Measurements from ENCODE around the gene ALDH1A3. TPM values are rescaled to one million over a fixed set of nuclear protein-coding genes. Genes with fewer than 3 reads are reported as not detected.

ALDH1A3 gene
- 1 to 10 TPM in 1 of 5 donors, under 1 TPM in 2, not detected in 2; 0.26 to 1.2 (median 0.38) TPM for total RNA-seq
- total RNA-seq (2013) = not detected
- 0 to 1.1 (median 0) reads per million in 29 experiments for total RNA-seq

- POLR2A ChIA-PET = no interaction called here
- H3K4me3 ChIP-seq (ENCODE audit: control insufficient read depth in 1 of 2, extremely low read depth in 1 of 2, low read length in 1 of 2) = no peak within 1 kb of the TSS
- Mint-ChIP-seq H3K4me1 (peaks cover 9 to 13% (median 12%) of the 10 kb centered on the region in 3 donors), H3K27ac (no peak within 1 kb of the TSS), H3K27me3 (peaks cover 71 to 78% of the 10 kb centered on the region in 2 donors), H3K4me3 (peak within 1 kb of the TSS; percentile 65 to 71 (median 65)), H3K36me3 (no peaks in the 10 kb centered on the region), H3K9me3 (no peaks in the 10 kb centered on the region)
- H3K9me3 ChIP-seq = no peaks in the 10 kb centered on the region
- DNase-seq (no peak), ATAC-seq (replicated peaks in 1 of 4) (peak; percentile 45 to 60 (median 48))
- 3% methylated on average over 90 of the region's 93 CpGs for WGBS (ENCODE audit: insufficient coverage)
- peaks cover 16 to 52% of the 10 kb centered on the region in 2 experiments for H3K27me3 ChIP-seq (replicated peaks in 1 of 2; ENCODE audit: control insufficient read depth in 2 of 2, extremely low read depth in 1 of 2, insufficient read depth in 2 of 2, low read length in 1 of 2)
- CTCF ChIA-PET = no interaction called here
- no peak within 1 kb of the TSS for H3K27ac ChIP-seq (ENCODE audit: low read length)
- H3K4me1 ChIP-seq (ENCODE audit: control insufficient read depth in 1 of 2, extremely low read depth in 1 of 2, insufficient read depth in 2 of 2, low read length in 2 of 2) = peaks cover 0 to 5% of the 10 kb centered on the region in 2 experiments
- H3K36me3 ChIP-seq (ENCODE audit: control insufficient read depth in 2 of 2, extremely low read depth in 1 of 2, insufficient read depth in 1 of 2, low read length in 1 of 2) = no peaks in the 10 kb centered on the region
Measured at GRCh38 chr15:100879464-100880138, at the start of gene ALDH1A3. ALDH1A3 (plus strand) TSS chr15:100879831; CDS start chr15:100879908, 77 bp downstream.

- DNase-seq (no peak), ATAC-seq (replicated peaks in 1 of 4) (no peak)
- Histone ChIP-seq H3K9me3 (no peaks in the 10 kb centered on the region), H3K27me3 (replicated peaks in 1 of 2; ENCODE audit: control insufficient read depth in 2 of 2, extremely low read depth in 1 of 2, insufficient read depth in 2 of 2, low read length in 1 of 2) (peaks cover 0 to 18% of the 10 kb centered on the region in 2 experiments), H3K27ac (ENCODE audit: low read length) (no peak overlapping the region), H3K4me1 (ENCODE audit: control insufficient read depth in 1 of 2, extremely low read depth in 1 of 2, insufficient read depth in 2 of 2, low read length in 2 of 2) (no peaks in the 10 kb centered on the region), H3K4me3 (ENCODE audit: control insufficient read depth in 1 of 2, extremely low read depth in 1 of 2, low read length in 1 of 2) (no peak overlapping the region), H3K36me3 (ENCODE audit: control insufficient read depth in 2 of 2, extremely low read depth in 1 of 2, insufficient read depth in 1 of 2, low read length in 1 of 2) (no peaks in the 10 kb centered on the region)
- H3K9me3 Mint-ChIP-seq = peaks cover 0 to 4% (median 0%) of the 10 kb centered on the region in 3 donors
- H3K4me3 Mint-ChIP-seq = no peak overlapping the region
- 69% methylated on average over 3 of the region's 5 CpGs for WGBS (ENCODE audit: insufficient coverage)
- no peaks in the 10 kb centered on the region for H3K36me3 Mint-ChIP-seq
- no peaks in the 10 kb centered on the region for H3K4me1 Mint-ChIP-seq
- POLR2A ChIA-PET = no interaction called here
- CTCF ChIA-PET = no interaction called here
- peaks cover 30 to 36% of the 10 kb centered on the region in 2 donors for H3K27me3 Mint-ChIP-seq
- H3K27ac Mint-ChIP-seq = no peak overlapping the region
Measured at GRCh38 chr15:100831467-100831866, 48.2 kb upstream of the ALDH1A3 start.

GRCh38 chr15:100832149-100832942 lies 47.3 kb upstream of the ALDH1A3 start:
- no peak overlapping the region for H3K4me3 ChIP-seq (ENCODE audit: control insufficient read depth in 1 of 2, extremely low read depth in 1 of 2, low read length in 1 of 2)
- no peak for ATAC-seq (replicated peaks in 1 of 4)

GRCh38 chr15:100833417-100834389 lies 45.9 kb upstream of the ALDH1A3 start:
- H3K36me3 Mint-ChIP-seq = no peaks in the 10 kb centered on the region

More at GRCh38 chr15:100832149-100832942, 47.3 kb upstream of the ALDH1A3 start:
- Mint-ChIP-seq H3K9me3 (peaks cover 0 to 4% (median 0%) of the 10 kb centered on the region in 3 donors), H3K4me1 (no peaks in the 10 kb centered on the region), H3K27ac (no peak overlapping the region), H3K27me3 (peaks cover 34 to 36% of the 10 kb centered on the region in 2 donors), H3K36me3 (no peaks in the 10 kb centered on the region), H3K4me3 (no peak overlapping the region)
- Histone ChIP-seq H3K4me1 (ENCODE audit: control insufficient read depth in 1 of 2, extremely low read depth in 1 of 2, insufficient read depth in 2 of 2, low read length in 2 of 2) (no peaks in the 10 kb centered on the region), H3K36me3 (ENCODE audit: control insufficient read depth in 2 of 2, extremely low read depth in 1 of 2, insufficient read depth in 1 of 2, low read length in 1 of 2) (no peaks in the 10 kb centered on the region), H3K27ac (ENCODE audit: low read length) (no peak overlapping the region), H3K27me3 (replicated peaks in 1 of 2; ENCODE audit: control insufficient read depth in 2 of 2, extremely low read depth in 1 of 2, insufficient read depth in 2 of 2, low read length in 1 of 2) (peaks cover 0 to 20% of the 10 kb centered on the region in 2 experiments), H3K9me3 (no peaks in the 10 kb centered on the region)
- WGBS (ENCODE audit: insufficient coverage) = 75% methylated on average over 2 of the region's 9 CpGs
- no peak for DNase-seq
- POLR2A ChIA-PET = no interaction called here
- CTCF ChIA-PET = no interaction called here

GRCh38 chr15:100834731-100835130 lies 44.9 kb upstream of the ALDH1A3 start:
- H3K4me1 Mint-ChIP-seq = no peaks in the 10 kb centered on the region
- H3K36me3 ChIP-seq (ENCODE audit: control insufficient read depth in 2 of 2, extremely low read depth in 1 of 2, insufficient read depth in 1 of 2, low read length in 1 of 2) = no peaks in the 10 kb centered on the region
- ChIA-PET POLR2A (no interaction called here), CTCF (no interaction called here)
- H3K27me3 Mint-ChIP-seq = peaks cover 29 to 39% of the 10 kb centered on the region in 2 donors
- no peaks in the 10 kb centered on the region for H3K4me1 ChIP-seq (ENCODE audit: control insufficient read depth in 1 of 2, extremely low read depth in 1 of 2, insufficient read depth in 2 of 2, low read length in 2 of 2)
- H3K9me3 Mint-ChIP-seq = peaks cover 0 to 4% (median 0%) of the 10 kb centered on the region in 3 donors
- no peak overlapping the region for H3K4me3 Mint-ChIP-seq
- no CpG with 5 or more reads among the region's 3 CpGs for WGBS (ENCODE audit: insufficient coverage)
- H3K4me3 ChIP-seq (ENCODE audit: control insufficient read depth in 1 of 2, extremely low read depth in 1 of 2, low read length in 1 of 2) = no peak overlapping the region
- H3K27ac ChIP-seq (ENCODE audit: low read length) = no peak overlapping the region
- DNase-seq = no peak
- H3K27me3 ChIP-seq (replicated peaks in 1 of 2; ENCODE audit: control insufficient read depth in 2 of 2, extremely low read depth in 1 of 2, insufficient read depth in 2 of 2, low read length in 1 of 2) = peaks cover 0 to 20% of the 10 kb centered on the region in 2 experiments
- no peak overlapping the region for H3K27ac Mint-ChIP-seq
- ATAC-seq (replicated peaks in 1 of 4) = no peak
- H3K36me3 Mint-ChIP-seq = no peaks in the 10 kb centered on the region
- H3K9me3 ChIP-seq = no peaks in the 10 kb centered on the region

More at GRCh38 chr15:100833417-100834389, 45.9 kb upstream of the ALDH1A3 start:
- ChIA-PET POLR2A (no interaction called here), CTCF (no interaction called here)
- Mint-ChIP-seq H3K27me3 (peaks cover 29 to 37% of the 10 kb centered on the region in 2 donors), H3K27ac (no peak overlapping the region), H3K4me1 (no peaks in the 10 kb centered on the region), H3K4me3 (no peak overlapping the region), H3K9me3 (peaks cover 0 to 4% (median 0%) of the 10 kb centered on the region in 3 donors)
- H3K9me3 ChIP-seq = no peaks in the 10 kb centered on the region
- H3K27ac ChIP-seq (ENCODE audit: low read length) = no peak overlapping the region
- DNase-seq (no peak), ATAC-seq (replicated peaks in 1 of 4) (no peak)
- peaks cover 0 to 20% of the 10 kb centered on the region in 2 experiments for H3K27me3 ChIP-seq (replicated peaks in 1 of 2; ENCODE audit: control insufficient read depth in 2 of 2, extremely low read depth in 1 of 2, insufficient read depth in 2 of 2, low read length in 1 of 2)
- H3K36me3 ChIP-seq (ENCODE audit: control insufficient read depth in 2 of 2, extremely low read depth in 1 of 2, insufficient read depth in 1 of 2, low read length in 1 of 2) = no peaks in the 10 kb centered on the region
- no peaks in the 10 kb centered on the region for H3K4me1 ChIP-seq (ENCODE audit: control insufficient read depth in 1 of 2, extremely low read depth in 1 of 2, insufficient read depth in 2 of 2, low read length in 2 of 2)
- H3K4me3 ChIP-seq (ENCODE audit: control insufficient read depth in 1 of 2, extremely low read depth in 1 of 2, low read length in 1 of 2) = no peak overlapping the region
- 62% methylated on average over 7 of the region's 11 CpGs for WGBS (ENCODE audit: insufficient coverage)

GRCh38 chr15:100835636-100836035 lies 44.0 kb upstream of the ALDH1A3 start:
- Histone ChIP-seq H3K36me3 (ENCODE audit: control insufficient read depth in 2 of 2, extremely low read depth in 1 of 2, insufficient read depth in 1 of 2, low read length in 1 of 2) (no peaks in the 10 kb centered on the region), H3K4me1 (ENCODE audit: control insufficient read depth in 1 of 2, extremely low read depth in 1 of 2, insufficient read depth in 2 of 2, low read length in 2 of 2) (no peaks in the 10 kb centered on the region), H3K9me3 (no peaks in the 10 kb centered on the region), H3K27me3 (replicated peaks in 1 of 2; ENCODE audit: control insufficient read depth in 2 of 2, extremely low read depth in 1 of 2, insufficient read depth in 2 of 2, low read length in 1 of 2) (peaks cover 0 to 18% of the 10 kb centered on the region in 2 experiments), H3K27ac (ENCODE audit: low read length) (no peak overlapping the region), H3K4me3 (ENCODE audit: control insufficient read depth in 1 of 2, extremely low read depth in 1 of 2, low read length in 1 of 2) (no peak overlapping the region)
- no peak overlapping the region for H3K27ac Mint-ChIP-seq
- H3K4me3 Mint-ChIP-seq = no peak overlapping the region
- ATAC-seq (replicated peaks in 1 of 4) (no peak), DNase-seq (no peak)
- peaks cover 27 to 39% of the 10 kb centered on the region in 2 donors for H3K27me3 Mint-ChIP-seq
- H3K4me1 Mint-ChIP-seq = no peaks in the 10 kb centered on the region
- ChIA-PET POLR2A (no interaction called here), CTCF (no interaction called here)
- H3K36me3 Mint-ChIP-seq = no peaks in the 10 kb centered on the region
- peaks cover 0 to 4% (median 0%) of the 10 kb centered on the region in 3 donors for H3K9me3 Mint-ChIP-seq
- 68% methylated on average over 4 of the region's 5 CpGs for WGBS (ENCODE audit: insufficient coverage)
